IMR-90 (cell line): Measurements from ENCODE around the gene PKP3. TPM values are rescaled to one million over a fixed set of nuclear protein-coding genes. Genes with fewer than 3 reads are reported as not detected.

Experiments
- ATAC-seq: fragments of 200-7000 bp; cut with Tn5 transposase; 2 replicates; pipeline ENCODE4 v1.9.1; 2020; ENCODE audit warnings: low read depth, mild to moderate bottlenecking, moderate library complexity
- BruUV-seq: library from RNA; stranded (reverse); fragments of 400-500 nt; replicated peaks from 2 replicates; lab custom pipeline; 2021; lab: Mats Ljungman, UMichigan
- CTCF ChIA-PET: fragments of 300-600 bp; formaldehyde crosslinking; extraction: SDS; loops from one replicate; lab custom pipeline; 2021; ENCODE audit warnings: antibody characterized with exemption; lab: Yijun Ruan, JAX
- POLR2A ChIA-PET: fragments of 300-600 bp; sonication (Branson Sonifier 250); formaldehyde crosslinking; loops from one replicate; lab custom pipeline; 2022; ENCODE audit warnings: antibody characterized with exemption; ENCODE audit not compliant: unreplicated experiment; lab: Charles Lee
- DNase-seq: peaks from one replicate; pipeline ENCODE4 v3.0.0; 2013
- H2AFZ ChIP-seq: replicated peaks from 2 replicates; pipeline ENCODE3; 2013; ENCODE audit warnings: low read length, mild to moderate bottlenecking; ENCODE audit not compliant: poor library complexity
- H2AK5ac ChIP-seq: 2 replicates; pipeline ENCODE4 v1.6.1; 2013; ENCODE audit warnings: low read depth, low read length, inconsistent platforms
- H2AK9ac ChIP-seq: replicated peaks from 2 replicates; pipeline ENCODE3; 2013; ENCODE audit warnings: mild to moderate bottlenecking, low read depth, low read length, moderate library complexity; ENCODE audit not compliant: poor library complexity
- H2BK120ac ChIP-seq: 2 replicates; pipeline ENCODE4 v1.6.1; 2013; ENCODE audit warnings: low read depth, low read length, inconsistent platforms
- H2BK15ac ChIP-seq: 3 replicates; pipeline ENCODE4 v1.6.1; 2013; ENCODE audit warnings: low read depth, low read length, inconsistent platforms
- H2BK20ac ChIP-seq: 2 replicates; pipeline ENCODE4 v1.6.1; 2013; ENCODE audit warnings: low read depth, mild to moderate bottlenecking, inconsistent platforms, low read length, moderate library complexity
- H2BK5ac ChIP-seq: 2 replicates; pipeline ENCODE4 v1.6.1; 2013; ENCODE audit warnings: mild to moderate bottlenecking, low read depth, low read length, inconsistent platforms; ENCODE audit not compliant: poor library complexity, severe bottlenecking
- H3K14ac ChIP-seq: replicated peaks from 2 replicates; pipeline ENCODE4 v1.6.1; 2013; ENCODE audit warnings: low read depth, low read length, inconsistent platforms
- H3K18ac ChIP-seq: 2 replicates; pipeline ENCODE4 v1.6.1; 2013; ENCODE audit warnings: low read depth, low read length, control low read depth
- H3K23ac ChIP-seq: 2 replicates; pipeline ENCODE4 v1.6.1; 2013; ENCODE audit warnings: low read depth, low read length, inconsistent platforms
- H3K27ac ChIP-seq: 2 replicates; pipeline ENCODE4 v1.5.1; 2013; ENCODE audit warnings: mild to moderate bottlenecking, control low read depth, low read length; ENCODE audit not compliant: insufficient read depth
- H3K27me3 ChIP-seq: 2 replicates; pipeline ENCODE4 v1.6.1; 2013; ENCODE audit warnings: low read length; ENCODE audit not compliant: control insufficient read depth, insufficient read depth
- H3K36me3 ChIP-seq: 2 replicates; pipeline ENCODE4 v1.6.1; 2013; ENCODE audit warnings: low read length, mixed read lengths; ENCODE audit not compliant: control insufficient read depth, insufficient read depth
- H3K4ac ChIP-seq: 2 replicates; pipeline ENCODE4 v1.6.1; 2013; ENCODE audit warnings: low read depth, low read length, inconsistent platforms
- H3K4me1 ChIP-seq: 2 replicates; pipeline ENCODE4 v1.6.1; 2013; ENCODE audit warnings: low read length, mixed read lengths; ENCODE audit not compliant: control insufficient read depth, insufficient read depth
- H3K4me2 ChIP-seq: 2 replicates; pipeline ENCODE4 v1.6.1; 2013; ENCODE audit warnings: low read depth, mild to moderate bottlenecking, control low read depth, low read length, moderate library complexity
- H3K4me3 ChIP-seq: 2 replicates; pipeline ENCODE4 v1.5.1; 2013; ENCODE audit warnings: low read depth, mild to moderate bottlenecking, control low read depth, low read length, moderate library complexity; ENCODE audit not compliant: insufficient read depth
- H3K56ac ChIP-seq: 2 replicates; pipeline ENCODE4 v1.6.1; 2013; ENCODE audit warnings: low read length, inconsistent platforms; ENCODE audit not compliant: insufficient read depth; ENCODE audit errors: extremely low read depth
- H3K79me1 ChIP-seq, 2 experiments: 2 replicates each; pipeline ENCODE4 v1.6.1; 2013; ENCODE audit warnings: low read length in 2 of 2, inconsistent platforms in 1 of 2, low read depth in 1 of 2
- H3K9ac ChIP-seq: 2 replicates; pipeline ENCODE4 v1.6.1; 2013; ENCODE audit warnings: low read depth, low read length, control low read depth
- H3K9me1 ChIP-seq: 2 replicates; pipeline ENCODE4 v1.6.1; 2013; ENCODE audit warnings: low read length, inconsistent platforms; ENCODE audit not compliant: insufficient read depth
- H3K9me3 ChIP-seq: 2 replicates; pipeline ENCODE4 v1.6.1; 2013; ENCODE audit warnings: low read length; ENCODE audit not compliant: control insufficient read depth, insufficient read depth
- H4K20me1 ChIP-seq: 2 replicates; pipeline ENCODE4 v1.6.1; 2013; ENCODE audit warnings: low read length, inconsistent platforms; ENCODE audit not compliant: insufficient read depth
- H4K5ac ChIP-seq: 2 replicates; pipeline ENCODE4 v1.6.1; 2013; ENCODE audit warnings: mild to moderate bottlenecking, low read depth, low read length, control low read depth
- H4K8ac ChIP-seq, 2 experiments: 2 replicates each; pipeline ENCODE4 v1.6.1; 2013; ENCODE audit warnings: low read depth in 2 of 2, low read length in 2 of 2, control low read depth in 1 of 2, inconsistent platforms in 1 of 2
- H4K91ac ChIP-seq: 2 replicates; pipeline ENCODE4 v1.6.1; 2013; ENCODE audit warnings: low read depth, low read length, inconsistent platforms; ENCODE audit not compliant: insufficient read depth
- CEBPB ChIP-seq: IDR thresholded peaks from 2 replicates; pipeline ENCODE4 v1.6.1; 2012; ENCODE audit warnings: low read depth, low read length, improper control_type of control experiment
- CHD1 ChIP-seq: IDR thresholded peaks from 2 replicates; pipeline ENCODE4 v1.6.1; 2012; ENCODE audit warnings: low read depth, low read length, improper control_type of control experiment
- POLR2A ChIP-seq: IDR thresholded peaks from 2 replicates; pipeline ENCODE4 v1.6.1; 2012; ENCODE audit warnings: mild to moderate bottlenecking, low read depth, low read length
- RAD21 ChIP-seq: IDR thresholded peaks from 2 replicates; pipeline ENCODE4 v1.6.1; 2012; ENCODE audit warnings: low read length, improper control_type of control experiment
- WGBS, 2 experiments: methylation state at CpG; one replicate each; pipeline versions ENCODE4 v1.1.5 to v1.1.7; 2013; ENCODE audit warnings: missing lambda C conversion rate in 2 of 2; ENCODE audit not compliant: insufficient read length in 1 of 2; ENCODE audit errors: extremely low coverage in 2 of 2; 5-methylcytosine and 5-hydroxymethylcytosine counted together
- dilution Hi-C: fragments of 300-500 bp; cut with HindIII; formaldehyde crosslinking; loops from one replicate; pipeline ENCODE4 v1.14.3; 2018; ENCODE audit warnings: low sequenced_read_pairs; ENCODE audit not compliant: unreplicated experiment
- in situ Hi-C: fragments of 300-500 bp; cut with MboI; formaldehyde crosslinking; loops from 3 replicates; pipeline ENCODE4 v1.14.3; 2019; ENCODE audit warnings: low sequenced_read_pairs, inconsistent platforms, mixed read lengths
- intact Hi-C: fragments of 100-400 bp; cut with micrococcal nuclease; formaldehyde crosslinking; loops from 2 replicates; pipeline ENCODE4 v1.10.0; 2022
- polyA plus RNA-seq, 3 experiments: library from polyadenylated mRNA; depleted of rRNA; stranded (reverse); fragments of >200 nt; gene quantifications; 2 replicates each; pipeline ENCODE4 v1.2.3, GENCODE V29; 2012; ENCODE audit warnings: low replicate concordance in 1 of 3
- total RNA-seq: library from RNA; depleted of rRNA; stranded (reverse); fragments of >200 nt; gene quantifications from 2 replicates; pipeline ENCODE4 v1.2.3, GENCODE V29; 2012

PKP3 gene
- total and polyA plus RNA-seq, 2 of the 4 experiments (the other 2 are of a cell fraction) = 1.5 to 2.2 TPM

DNA sequence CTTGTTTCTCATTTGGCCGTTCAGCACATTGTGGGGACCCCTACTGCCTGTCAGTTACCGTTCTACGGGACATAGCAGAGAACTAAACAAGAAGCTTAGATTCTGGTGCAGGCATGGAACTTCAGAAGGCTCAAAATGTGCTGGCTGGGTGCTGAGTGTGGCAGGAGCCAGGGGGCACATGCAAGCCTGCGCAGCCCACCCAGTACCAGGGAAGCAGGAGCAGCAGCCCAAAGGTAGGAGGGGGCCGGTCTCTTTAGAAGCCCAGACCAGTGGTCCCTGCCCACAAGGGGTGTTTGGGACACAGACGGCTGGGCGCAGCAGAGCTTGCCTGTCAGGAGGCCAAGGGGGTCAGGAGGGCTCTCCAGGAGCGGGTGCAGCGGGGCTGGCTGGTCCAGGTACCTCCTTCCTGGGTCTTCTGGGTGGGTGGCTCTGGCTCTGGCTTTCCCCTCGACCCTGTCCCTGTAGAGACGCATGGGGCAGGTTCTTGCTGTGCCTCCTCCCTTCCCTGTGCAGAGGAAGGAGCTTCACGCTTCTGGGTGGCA lies 58.3 kb downstream of the PKP3 start:
- no peak overlapping the region for H2BK5ac ChIP-seq
- H3K79me1 ChIP-seq = peaks cover 12 to 68% of the 10 kb centered on the region in 2 experiments
- no peak overlapping the region for H4K5ac ChIP-seq
- no peaks in the 10 kb centered on the region for H3K9me1 ChIP-seq
- no peak overlapping the region for H2BK120ac ChIP-seq
- H3K4me1 ChIP-seq = peaks cover 6% of the 10 kb centered on the region
- POLR2A ChIA-PET = no interaction called here
- H4K8ac ChIP-seq = no peak overlapping the region
- no peak overlapping the region for H4K91ac ChIP-seq
- no peak overlapping the region for H2BK20ac ChIP-seq
- no peak overlapping the region for H3K56ac ChIP-seq
- no peak overlapping the region for H2AK5ac ChIP-seq
- in situ Hi-C loops (loop anchor here (10.0 kb wide), 1 partner anchor 147 kb away; the partner anchor contains the start of gene IFITM2), intact Hi-C loops (no loop called here), dilution Hi-C loops (no loop called here)
- H4K20me1 ChIP-seq = peaks cover 25% of the 10 kb centered on the region
- H3K4ac ChIP-seq = no peak overlapping the region
- no peak overlapping the region for H2AFZ ChIP-seq
- no peaks in the 10 kb centered on the region for H3K27me3 ChIP-seq
- H3K23ac ChIP-seq = no peak overlapping the region
- BruUV-seq = no TSS peak
- no peak overlapping the region for H3K27ac ChIP-seq
- H3K4me2 ChIP-seq = no peak overlapping the region
- no peak overlapping the region for H3K4me3 ChIP-seq
- H3K9ac ChIP-seq = no peak overlapping the region
- no peak overlapping the region for H2BK15ac ChIP-seq
- ATAC-seq = no peak
- H3K36me3 ChIP-seq = peaks cover 22% of the 10 kb centered on the region
- H3K18ac ChIP-seq = no peak overlapping the region
- 100% methylated on average over 3 of the region's 12 CpGs; no CpG with 5 or more reads in 1 of the 2 experiments for WGBS, 2 experiments
- H3K9me3 ChIP-seq = no peaks in the 10 kb centered on the region
- H3K14ac ChIP-seq = no peak overlapping the region
- no peak for DNase-seq
- no peak for TF ChIP-seq RAD21
- no peak for TF ChIP-seq CEBPB
- TF ChIP-seq CHD1 = no peak
- TF ChIP-seq POLR2A = no peak
- CTCF ChIA-PET = no interaction called here
- H2AK9ac ChIP-seq = peak overlapping the region; percentile 25
